CD4-positive, alpha-beta T cell treated with Interferon alpha-2 for 1 hour (primary cell): ENCODE measurements around the gene TLL1.

ENCODE experiments used
- DNase-seq, 2 donors: peaks; one replicate each; pipeline ENCODE4 v3.0.0-alpha.2; 2020 to 2022

The TLL1 gene

GRCh38 chr4:166066936-166067335, 193.9 kb downstream of the TLL1 start:
- no peak for DNase-seq

GRCh38 chr4:166067915-166068314, 194.9 kb downstream of the TLL1 start:
- DNase-seq: no peak

GRCh38 chr4:166073783-166074182, 200.7 kb downstream of the TLL1 start:
- DNase-seq: no peak

- no peak for DNase-seq
These were observed 202.6 kb downstream of the TLL1 start for GRCh38 chr4:166075599-166075998.

GRCh38 chr4:166077782-166078181, 204.7 kb downstream of the TLL1 start:
- DNase-seq: no peak

- DNase-seq: no peak
These were observed 205.3 kb downstream of the TLL1 start for GRCh38 chr4:166078383-166078782.

GRCh38 chr4:166078955-166079354, 205.9 kb downstream of the TLL1 start:
- no peak for DNase-seq

- no peak for DNase-seq
These were observed 214.5 kb downstream of the TLL1 start for GRCh38 chr4:166087569-166087968.

GRCh38 chr4:166088576-166088975, 215.5 kb downstream of the TLL1 start:
- DNase-seq: no peak

- no peak for DNase-seq
These were observed 218.1 kb downstream of the TLL1 start for GRCh38 chr4:166091146-166091545.

GRCh38 chr4:166091912-166092510, 219.0 kb downstream of the TLL1 start:
- DNase-seq: peak in 1 of 2 donors; percentile 37

GRCh38 chr4:166092797-166093290, 219.8 kb downstream of the TLL1 start:
- DNase-seq: no peak

GRCh38 chr4:166104623-166105022, 231.6 kb downstream of the TLL1 start:
- DNase-seq: no peak

GRCh38 chr4:166121897-166122296, 248.9 kb downstream of the TLL1 start:
- DNase-seq: no peak

- DNase-seq: no peak
These were observed 250.5 kb downstream of the TLL1 start for GRCh38 chr4:166123546-166123945.

GRCh38 chr4:166128403-166128802, 255.4 kb downstream of the TLL1 start:
- no peak for DNase-seq

- DNase-seq: no peak
These were observed 261.2 kb downstream of the TLL1 start for GRCh38 chr4:166134285-166134684.

- no peak for DNase-seq
These were observed 267.9 kb downstream of the TLL1 start for GRCh38 chr4:166140951-166141350.

- DNase-seq: peak in 1 of 2 donors; percentile 28
These were observed 270.2 kb downstream of the TLL1 start for GRCh38 chr4:166143227-166143626.

GRCh38 chr4:166144607-166145006, 271.6 kb downstream of the TLL1 start:
- DNase-seq: no peak

- DNase-seq: no peak
These were observed 273.9 kb downstream of the TLL1 start for GRCh38 chr4:166146806-166147540.
